CD4-positive, alpha-beta T cell treated with Interferon alpha-2 for 1 hour (primary cell): Measurements from ENCODE around the gene PSG1.
"Not testable (repeated sequence)": the region's sequence is repeated elsewhere in the genome, so short reads cannot be mapped to it uniquely, and the experiment has no call there.

Source experiments
- DNase-seq, 2 donors: peaks; one replicate each; pipeline ENCODE4 v3.0.0-alpha.2; 2020 to 2022

The PSG1 gene

GRCh38 chr19:42880621-42881020 lies 1.1 kb upstream of the PSG1 start:
- DNase-seq, result not testable (repeated sequence)

DNA sequence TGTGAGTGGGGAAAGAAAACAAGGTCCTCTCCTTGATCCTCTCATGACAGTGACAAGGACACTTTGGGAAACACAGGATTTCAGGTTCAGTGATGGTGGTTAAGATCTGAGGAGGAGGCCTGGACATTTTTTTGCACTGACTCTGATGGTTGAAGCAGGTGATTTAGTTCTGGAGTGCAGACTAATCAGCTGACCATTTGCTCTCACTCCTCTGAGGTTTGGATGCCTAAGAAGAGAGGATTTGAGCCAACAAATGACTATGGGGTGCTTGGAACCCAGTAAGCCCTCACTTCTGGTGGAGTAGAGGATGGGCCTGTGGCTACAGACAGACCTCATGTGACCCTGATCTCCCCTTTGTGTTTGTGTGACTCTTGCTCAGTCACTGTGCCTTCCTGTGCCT lies 2.9 kb downstream of the PSG1 start:
- DNase-seq, result not testable (repeated sequence)

DNA sequence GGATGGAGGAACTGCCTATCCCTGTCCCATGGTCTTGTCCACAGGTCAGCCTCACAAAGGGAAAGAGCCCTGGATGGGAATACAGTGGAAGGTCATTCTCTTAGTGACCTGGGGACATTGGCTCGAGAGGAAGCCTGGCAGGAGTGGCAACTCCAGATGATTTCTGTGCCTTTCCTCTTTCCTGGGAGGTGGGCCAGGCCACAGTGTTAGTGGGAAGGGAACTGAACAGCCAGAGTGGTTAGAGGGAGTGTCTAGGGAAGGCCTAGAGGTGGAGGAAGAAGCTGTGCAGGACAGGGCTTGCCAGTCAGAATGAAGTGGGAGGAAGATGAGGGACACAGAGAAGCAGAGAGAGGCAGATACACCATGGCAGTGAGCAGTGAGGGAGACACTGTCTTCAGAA lies 3.6 kb downstream of the PSG1 start:
- not testable (repeated sequence) for DNase-seq

DNA sequence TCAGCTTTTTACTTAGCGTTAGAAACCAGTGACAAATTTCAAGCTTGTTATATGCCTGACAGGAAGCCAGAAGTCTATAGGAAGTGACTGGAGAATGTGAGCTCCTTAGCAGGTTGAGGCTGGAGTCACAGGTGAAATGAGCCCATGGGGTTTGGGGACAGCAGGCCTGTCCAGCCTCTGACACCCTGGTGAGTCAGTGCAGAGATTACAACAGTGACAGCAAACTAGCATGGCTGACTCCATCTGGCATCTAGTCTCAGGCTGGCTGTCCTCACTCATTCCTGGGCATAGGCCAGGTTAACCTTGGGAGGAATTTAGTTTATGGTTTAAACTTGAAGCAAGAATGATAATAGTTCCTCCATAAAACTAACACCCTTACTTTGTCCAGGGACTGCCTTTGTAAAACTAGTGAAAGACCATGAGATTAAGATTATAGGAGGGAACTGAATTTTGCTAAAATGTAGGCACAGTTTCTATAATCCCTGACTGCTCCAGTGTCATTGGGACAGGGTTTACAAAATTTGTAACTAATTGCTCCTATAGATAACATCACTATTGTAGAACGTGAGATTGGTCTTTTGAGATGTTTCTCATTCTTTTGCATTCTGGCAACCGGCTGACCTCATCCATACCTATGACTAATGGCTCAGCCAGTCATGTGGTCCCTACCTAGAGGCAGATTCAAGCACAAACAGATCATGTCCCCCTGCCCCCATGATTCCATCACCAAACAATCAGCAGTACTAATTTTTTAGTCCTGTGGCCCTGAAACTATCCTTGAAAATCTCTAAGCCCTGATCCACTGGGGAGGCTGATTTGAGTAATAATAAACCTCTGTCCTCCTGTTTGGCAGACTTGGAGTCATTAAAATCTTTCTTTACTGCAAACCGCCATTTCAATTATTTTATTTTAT lies 4.4 kb downstream of the PSG1 start:
- DNase-seq, result not testable (repeated sequence)

- DNase-seq, result not testable (repeated sequence)
Observed at GRCh38 chr19:42874136-42874535, 5.4 kb downstream of the PSG1 start.

- DNase-seq, result no peak
Observed at GRCh38 chr19:42872608-42873007, 6.9 kb downstream of the PSG1 start.

GRCh38 chr19:42857544-42857867 lies 22.0 kb downstream of the PSG1 start:
- DNase-seq, result no peak

DNA sequence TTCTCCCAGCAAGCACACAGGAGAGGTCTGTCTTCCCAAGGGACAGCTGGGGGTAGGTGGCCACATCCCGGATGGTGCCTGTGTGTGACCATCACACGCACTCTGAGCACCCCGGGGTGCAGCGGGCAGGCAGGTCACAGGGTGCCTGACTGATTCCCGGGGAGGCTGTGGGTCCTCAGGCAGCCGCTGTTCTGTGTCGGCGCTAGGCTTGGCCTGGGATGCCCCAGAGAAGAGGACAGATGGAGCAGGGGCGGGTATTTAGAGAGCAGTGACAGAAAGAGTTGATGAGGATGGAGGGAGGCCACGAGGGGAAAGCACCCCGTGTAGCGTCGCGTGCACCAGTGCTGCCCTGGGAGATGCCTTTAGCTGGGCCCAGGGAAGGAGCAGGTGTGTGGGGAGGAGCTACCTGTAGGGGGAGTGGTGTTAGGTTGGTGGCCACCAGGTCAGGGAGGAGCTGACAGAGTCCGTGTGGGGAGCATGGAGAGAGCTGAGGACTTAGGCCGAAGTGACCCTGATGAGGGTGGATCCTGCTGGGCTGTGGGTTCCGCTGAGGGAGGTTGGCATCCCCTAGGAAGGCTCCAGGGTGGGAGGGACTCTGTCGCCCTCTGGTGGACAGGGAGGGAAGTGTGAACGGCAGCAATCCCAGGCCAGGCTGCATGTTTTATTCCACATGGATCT lies 22.5 kb downstream of the PSG1 start:
- peak in 1 of 2 donors; percentile 3 for DNase-seq

- DNase-seq, result not testable (repeated sequence)
Observed at GRCh38 chr19:42854745-42855144, 24.8 kb downstream of the PSG1 start.

DNA sequence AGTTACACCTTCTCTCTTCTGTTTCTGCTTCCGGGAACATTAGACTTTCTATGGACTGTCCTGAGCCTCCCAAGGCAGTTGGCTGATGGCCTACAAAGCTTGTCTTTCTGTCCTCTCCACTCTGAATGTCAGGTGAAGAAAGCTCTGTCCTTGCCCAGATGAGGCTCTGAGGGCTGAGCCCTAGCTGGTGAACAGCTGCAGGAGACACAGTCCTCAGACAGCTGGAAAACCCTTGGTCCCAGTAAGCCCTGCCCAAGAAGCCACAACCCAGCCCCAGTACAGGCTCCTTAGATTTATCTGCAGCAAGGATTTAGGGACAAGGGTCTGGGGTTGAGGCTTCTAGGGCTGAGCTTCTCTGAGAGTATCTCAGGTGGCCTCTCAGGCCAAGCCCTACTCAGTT lies 26.3 kb downstream of the PSG1 start:
- not testable (repeated sequence) for DNase-seq

DNA sequence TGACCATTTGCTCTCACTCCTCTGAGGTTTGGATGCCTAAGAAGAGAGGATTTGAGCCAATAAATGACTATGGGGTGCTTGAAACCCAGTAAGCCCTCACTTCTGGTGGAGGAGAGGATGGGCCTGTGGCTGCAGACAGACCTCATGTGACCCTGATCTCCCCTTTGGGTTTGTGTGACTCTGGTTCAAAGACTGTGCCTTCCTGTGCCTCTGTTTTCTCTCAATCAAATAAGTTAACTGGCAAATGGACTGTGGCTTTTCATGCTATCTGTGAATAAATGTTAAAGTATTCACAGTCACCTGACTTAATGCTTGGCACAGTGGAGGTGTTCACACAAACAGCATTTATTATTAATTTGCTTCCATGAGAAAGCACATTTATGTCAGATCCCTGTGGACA lies 26.7 kb downstream of the PSG1 start:
- not testable (repeated sequence) for DNase-seq

- not testable (repeated sequence) for DNase-seq
Observed at GRCh38 chr19:42851718-42852280, 27.7 kb downstream of the PSG1 start.

- DNase-seq, result no peak
Observed at GRCh38 chr19:42850981-42851717, 28.4 kb downstream of the PSG1 start.

GRCh38 chr19:42846597-42846996 lies 32.9 kb downstream of the PSG1 start:
- no peak for DNase-seq

DNA sequence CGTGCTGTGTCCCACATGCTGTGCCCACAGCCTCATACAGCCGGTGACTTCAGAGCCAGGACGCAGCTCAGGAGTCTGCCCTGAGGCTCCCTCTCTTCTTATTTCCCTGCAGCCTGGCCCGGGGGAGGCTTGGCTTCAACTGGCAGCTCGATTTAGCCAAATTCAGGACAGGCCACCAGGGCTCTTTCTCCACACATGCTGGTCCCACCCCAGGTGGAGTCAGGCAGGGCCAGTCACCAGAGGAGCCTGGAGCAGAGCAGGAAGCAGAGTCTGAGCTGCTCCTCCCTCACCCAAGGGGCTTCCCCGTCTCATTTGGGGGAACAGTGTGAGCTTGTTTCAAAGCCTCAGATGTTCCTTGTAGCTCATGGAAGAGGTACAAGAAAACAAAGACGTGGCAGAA lies 35.9 kb downstream of the PSG1 start:
- not testable (repeated sequence) for DNase-seq

DNA sequence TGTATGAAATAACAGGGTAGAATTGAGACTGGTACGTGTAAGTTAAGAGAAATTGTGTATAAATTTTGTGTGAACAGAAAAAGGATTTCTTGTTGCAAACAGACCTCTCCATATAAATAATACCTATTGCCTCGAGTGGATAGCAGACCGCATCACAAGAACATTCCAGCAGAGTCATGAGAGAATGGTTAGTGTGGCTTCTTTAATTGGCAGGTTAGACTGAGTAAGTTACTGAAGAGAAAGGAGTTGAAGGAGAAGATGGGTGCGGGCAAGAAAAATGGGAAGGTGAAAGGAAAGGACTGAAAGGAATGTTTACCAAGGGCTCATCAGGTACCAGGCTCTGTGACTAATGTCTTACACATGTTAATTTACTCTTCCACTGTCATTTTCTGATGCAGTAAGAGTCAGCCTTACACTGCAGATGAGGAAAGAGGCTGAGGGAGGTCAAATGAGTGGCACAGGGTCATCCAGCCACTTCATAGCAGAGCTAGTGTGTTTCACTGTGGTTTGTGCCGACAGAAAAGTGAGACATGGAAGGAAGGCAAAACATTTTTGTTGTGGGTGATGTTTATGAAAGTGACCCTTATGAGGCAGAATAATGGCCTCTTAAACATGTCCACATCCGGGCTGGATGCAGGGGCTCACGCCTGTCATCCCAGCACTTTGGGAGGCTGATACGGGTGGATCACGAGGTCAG lies 46.6 kb downstream of the PSG1 start:
- not testable (repeated sequence) for DNase-seq

GRCh38 chr19:42832023-42832680 lies 47.4 kb downstream of the PSG1 start:
- DNase-seq, result not testable (repeated sequence)

DNA sequence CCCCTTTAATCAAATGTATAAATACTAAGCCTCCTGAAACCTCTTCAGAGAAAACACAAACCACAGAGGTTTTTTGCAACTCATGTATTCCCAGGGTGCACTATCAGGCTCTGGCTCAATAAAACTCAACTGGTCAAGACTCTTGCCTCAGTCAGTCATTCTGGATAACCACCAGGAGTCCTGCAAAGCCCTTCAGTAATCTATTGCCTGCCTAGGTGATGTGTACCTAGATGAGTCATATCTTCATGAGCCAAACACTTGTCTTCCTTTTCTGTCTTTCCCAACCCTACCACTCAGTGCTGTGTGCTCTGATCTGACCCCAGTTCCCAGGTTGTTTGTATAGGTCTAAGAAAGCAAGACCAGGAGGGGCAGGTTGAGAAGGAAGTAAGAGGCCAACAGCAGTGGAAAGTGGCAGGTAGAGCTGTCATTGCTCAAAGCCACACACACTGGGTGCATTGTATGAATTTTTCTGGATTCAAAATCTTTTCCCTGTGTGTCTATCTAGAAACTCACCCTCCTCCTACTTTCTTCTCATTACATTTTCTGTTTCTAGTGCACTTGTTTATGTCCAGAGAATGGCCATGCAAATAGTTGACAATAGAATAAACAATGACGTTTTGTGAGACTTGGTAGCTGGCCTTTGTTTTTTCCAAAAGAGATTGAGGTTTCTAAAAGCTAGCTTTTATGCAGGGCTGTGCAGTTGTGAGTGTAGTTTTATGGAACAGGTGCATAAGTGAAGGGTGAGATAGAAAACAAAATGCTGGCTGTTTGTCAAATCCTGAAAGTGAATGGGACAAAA lies 48.1 kb downstream of the PSG1 start:
- DNase-seq, result no peak

GRCh38 chr19:42821306-42821977 lies 58.1 kb downstream of the PSG1 start:
- DNase-seq, result not testable (repeated sequence)

GRCh38 chr19:42819960-42820650 lies 59.4 kb downstream of the PSG1 start:
- not testable (repeated sequence) for DNase-seq
